HCT116 (cell line): ENCODE data around the gene DPP10. TPM values are rescaled to one million over a fixed set of nuclear protein-coding genes. Genes with fewer than 3 reads are reported as not detected.

Experiments
- ATAC-seq: fragments of 200-7000 bp; cut with Tn5 transposase; 2 replicates; pipeline ENCODE4 v1.9.1; 2020; ENCODE audit warnings: mild to moderate bottlenecking, moderate library complexity
- BruUV-seq: library from RNA; stranded (reverse); fragments of 400-500 nt; replicated peaks from 2 replicates; lab custom pipeline; 2021; lab: Mats Ljungman, UMichigan
- CTCF ChIA-PET: fragments of 300-600 bp; sonication (Branson Sonifier 250); formaldehyde crosslinking; loops from one replicate; lab custom pipeline; 2021; ENCODE audit warnings: antibody characterized with exemption; lab: Charles Lee
- POLR2A ChIA-PET: fragments of 300-600, 350-600 bp; sonication (Branson Sonifier 250); formaldehyde crosslinking; loops from one replicate; lab custom pipeline; 2021; ENCODE audit warnings: antibody characterized with exemption; lab: Charles Lee
- RAD21 ChIA-PET, 2 experiments: fragments of 300-600 bp; sonication (Branson Sonifier 250); formaldehyde crosslinking; loops; one replicate each; lab custom pipeline; 2023; ENCODE audit warnings: low total read pairs in 2 of 2; ENCODE audit not compliant: uncharacterized antibody in 2 of 2, unreplicated experiment in 2 of 2, low non-redundant PET in 1 of 2; lab: Charles Lee
- DNase-seq: peaks from one replicate; pipeline ENCODE4 v3.0.0-alpha.2; 2010; ENCODE audit warnings: low read depth, low spot score
- H2AFZ ChIP-seq: fragments of 200-600 bp; shearing (Covaris generic), sonication (generic); 2 replicates; pipeline ENCODE4 v1.6.1; 2017; ENCODE audit warnings: low read depth, mixed run types, mixed read lengths, antibody characterized with exemption, low read length; ENCODE audit not compliant: poor library complexity, severe bottlenecking
- H3K27ac ChIP-seq: 2 replicates; pipeline ENCODE4 v1.5.1; 2012; ENCODE audit warnings: low read depth, low read length
- H3K27me3 ChIP-seq: fragments of 200-600 bp; sonication (generic); 2 replicates; pipeline ENCODE4 v1.6.1; 2016; ENCODE audit warnings: mixed run types, low read length, mixed read lengths; ENCODE audit not compliant: insufficient read depth
- H3K36me3 ChIP-seq, 2 experiments: fragments of 200-500 bp in 1 of 2; fragments of 200-600 bp in 1 of 2; sonication (Bioruptor generic) in 1 of 2; sonication (generic) in 1 of 2; 2 replicates each; pipeline versions ENCODE4 v1.5.1 to v1.6.1; 2014 to 2016; ENCODE audit warnings: low read length in 2 of 2, inconsistent platforms in 1 of 2, mixed read lengths in 1 of 2, mixed run types in 1 of 2; ENCODE audit not compliant: insufficient read depth in 2 of 2, control insufficient read depth in 1 of 2
- H3K4me1 ChIP-seq, 2 experiments: fragments of 200-600 bp in 1 of 2; sonication (generic) in 1 of 2; 2 replicates each; pipeline versions ENCODE4 v1.5.1 to v1.6.1; 2012 to 2017; ENCODE audit warnings: low read length in 2 of 2, inconsistent platforms in 1 of 2, mild to moderate bottlenecking in 1 of 2, mixed read lengths in 1 of 2, mixed run types in 1 of 2, moderate library complexity in 1 of 2; ENCODE audit not compliant: insufficient read depth in 2 of 2, control insufficient read depth in 1 of 2
- H3K4me2 ChIP-seq: fragments of 200-600 bp; sonication (generic); 2 replicates; pipeline ENCODE4 v1.6.1; 2017; ENCODE audit warnings: mixed run types, low read length, mixed read lengths
- H3K4me3 ChIP-seq, 2 experiments: fragments of 200-600 bp in 1 of 2; sonication (generic) in 1 of 2; replicated peaks in 1 of 2; 2 replicates each; pipeline ENCODE4 v1.5.1; 2011 to 2016; ENCODE audit warnings: low read length in 2 of 2, control low read depth in 1 of 2, low read depth in 1 of 2, mild to moderate bottlenecking in 1 of 2, mixed read lengths in 1 of 2, mixed run types in 1 of 2
- H3K79me2 ChIP-seq: fragments of 200-600 bp; sonication (generic); 2 replicates; pipeline ENCODE4 v1.6.1; 2017; ENCODE audit warnings: mild to moderate bottlenecking, mixed run types, low read length, moderate library complexity, mixed read lengths; ENCODE audit not compliant: insufficient read depth
- H3K9ac ChIP-seq: fragments of 200-600 bp; sonication (generic); 2 replicates; pipeline ENCODE4 v1.6.1; 2016; ENCODE audit warnings: low read length, mixed read lengths
- H3K9me2 ChIP-seq: fragments of 200-600 bp; sonication (generic), shearing (Covaris generic); 2 replicates; pipeline ENCODE4 v1.6.1; 2017; ENCODE audit warnings: mixed run types, mild to moderate bottlenecking, moderate library complexity; ENCODE audit not compliant: insufficient read depth
- H3K9me3 ChIP-seq, 2 experiments: fragments of 200-500 bp in 1 of 2; fragments of 200-600 bp in 1 of 2; sonication (Bioruptor generic) in 1 of 2; sonication (generic) in 1 of 2; 2 replicates each; pipeline ENCODE4 v1.6.1; 2014 to 2017; ENCODE audit warnings: low read length in 2 of 2, mixed read lengths in 2 of 2, inconsistent platforms in 1 of 2, low read depth in 1 of 2, mild to moderate bottlenecking in 1 of 2, mixed run types in 1 of 2, moderate library complexity in 1 of 2; ENCODE audit not compliant: control insufficient read depth in 1 of 2, insufficient read depth in 1 of 2
- H4K20me1 ChIP-seq: fragments of 200-600 bp; sonication (generic), shearing (Covaris generic); 2 replicates; pipeline ENCODE4 v1.6.1; 2017; ENCODE audit warnings: mixed run types, mild to moderate bottlenecking, moderate library complexity; ENCODE audit not compliant: insufficient read depth
- CTCF ChIP-seq, 3 experiments: fragments of 200-600 bp in 1 of 3; sonication (generic) in 1 of 3; IDR thresholded peaks in 2 of 3; conservative IDR thresholded peaks in 1 of 3; 2 replicates each; pipeline ENCODE4 v1.5.1; 2012 to 2017; ENCODE audit warnings: low read depth in 2 of 3, low read length in 2 of 3, antibody characterized with exemption in 1 of 3, borderline replicate concordance in 1 of 3, control low read depth in 1 of 3, mild to moderate bottlenecking in 1 of 3, mixed read lengths in 1 of 3, mixed run types in 1 of 3, moderate library complexity in 1 of 3; ENCODE audit not compliant: insufficient read depth in 1 of 3
- EZH2phosphoT487 ChIP-seq: fragments of 200-600 bp; IDR thresholded peaks from 2 replicates; pipeline ENCODE4 v1.6.1; 2018; ENCODE audit warnings: antibody characterized with exemption, borderline replicate concordance
- POLR2AphosphoS5 ChIP-seq: IDR thresholded peaks from 2 replicates; pipeline ENCODE4 v1.6.1; 2011; ENCODE audit warnings: mild to moderate bottlenecking, low read depth, low read length, moderate library complexity
- REST ChIP-seq: IDR thresholded peaks from 2 replicates; pipeline ENCODE4 v1.6.1; 2012; ENCODE audit warnings: low read depth
- SRF ChIP-seq: IDR thresholded peaks from 2 replicates; pipeline ENCODE4 v1.6.1; 2012; ENCODE audit warnings: low read depth
- ZBTB33 ChIP-seq: IDR thresholded peaks from 2 replicates; pipeline ENCODE4 v1.6.1; 2011; ENCODE audit warnings: mild to moderate bottlenecking, low read length, moderate library complexity; ENCODE audit not compliant: insufficient replicate concordance; ENCODE audit errors: extremely low read depth
- intact Hi-C: fragments of 100-400 bp; cut with micrococcal nuclease; formaldehyde crosslinking; loops from 2 replicates; pipeline ENCODE4 v1.10.0; 2022
- total RNA-seq: library from RNA; stranded (reverse); gene quantifications from one replicate; pipeline ENCODE4 v1.2.1, GENCODE V29; 2021; ENCODE audit not compliant: unreplicated experiment

Gene DPP10
- total RNA-seq, 1 experiment from 2014 or later: not detected

GRCh38 chr2:115609978-115610377, 1167.5 kb downstream of the DPP10 start:
- intact Hi-C loops: no loop called here
- ChIA-PET CTCF (no interaction called here), RAD21 (no interaction called here), POLR2A (no interaction called here)
- ATAC-seq: no peak
- Histone ChIP-seq H3K27ac (no peak overlapping the region), H3K4me2 (no peak overlapping the region), H3K27me3 (no peaks in the 10 kb centered on the region), H3K79me2 (no peaks in the 10 kb centered on the region), H2AFZ (no peak overlapping the region), H3K4me3 (no peak overlapping the region), H3K9ac (no peak overlapping the region), H3K9me3 (peaks cover 4 to 18% of the 10 kb centered on the region in 2 experiments; a peak in 3 of 4 replicates), H3K4me1 (no peaks in the 10 kb centered on the region), H3K36me3 (no peaks in the 10 kb centered on the region), H4K20me1 (no peaks in the 10 kb centered on the region), H3K9me2 (no peaks in the 10 kb centered on the region)
- no TSS peak for BruUV-seq
- TF ChIP-seq ZBTB33 (no peak), EZH2phosphoT487 (no peak), POLR2AphosphoS5 (no peak), REST (no peak), SRF (no peak), CTCF (IDR thresholded peaks at IDR 0.05 in 2 of 3, conservative IDR thresholded peaks at IDR 0.05 in 1 of 3; ENCODE audit: borderline replicate concordance in 1 of 3, insufficient read depth in 1 of 3, low read depth in 2 of 3, low read length in 2 of 3) (no peak)
- DNase-seq: no peak
